ENCODE measurements around the gene TTC34. TPM values are rescaled to one million over a fixed set of nuclear protein-coding genes. Genes with fewer than 3 reads are reported as not detected.

The TTC34 gene
- total RNA-seq, 1 donor from 2014 or later, result under 0.01 TPM

- no peak for FAIRE-seq
- TF ChIP-seq, protein P1, sequence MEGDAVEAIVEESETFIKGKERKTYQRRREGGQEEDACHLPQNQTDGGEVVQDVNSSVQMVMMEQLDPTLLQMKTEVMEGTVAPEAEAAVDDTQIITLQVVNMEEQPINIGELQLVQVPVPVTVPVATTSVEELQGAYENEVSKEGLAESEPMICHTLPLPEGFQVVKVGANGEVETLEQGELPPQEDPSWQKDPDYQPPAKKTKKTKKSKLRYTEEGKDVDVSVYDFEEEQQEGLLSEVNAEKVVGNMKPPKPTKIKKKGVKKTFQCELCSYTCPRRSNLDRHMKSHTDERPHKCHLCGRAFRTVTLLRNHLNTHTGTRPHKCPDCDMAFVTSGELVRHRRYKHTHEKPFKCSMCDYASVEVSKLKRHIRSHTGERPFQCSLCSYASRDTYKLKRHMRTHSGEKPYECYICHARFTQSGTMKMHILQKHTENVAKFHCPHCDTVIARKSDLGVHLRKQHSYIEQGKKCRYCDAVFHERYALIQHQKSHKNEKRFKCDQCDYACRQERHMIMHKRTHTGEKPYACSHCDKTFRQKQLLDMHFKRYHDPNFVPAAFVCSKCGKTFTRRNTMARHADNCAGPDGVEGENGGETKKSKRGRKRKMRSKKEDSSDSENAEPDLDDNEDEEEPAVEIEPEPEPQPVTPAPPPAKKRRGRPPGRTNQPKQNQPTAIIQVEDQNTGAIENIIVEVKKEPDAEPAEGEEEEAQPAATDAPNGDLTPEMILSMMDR (IDR thresholded peaks at IDR 0.05; ENCODE audit: insufficient read depth, low read length, severe bottlenecking), result no peak
- H3K36me3 ChIP-seq (ENCODE audit: control insufficient read depth, insufficient read depth, low read length), result no peaks in the 10 kb centered on the region
- H3K4me3 ChIP-seq (ENCODE audit: low read depth, low read length), result no peak overlapping the region
- no peaks in the 10 kb centered on the region for H3K27me3 ChIP-seq (ENCODE audit: control insufficient read depth, insufficient read depth, low read length)
- no peak for DNase-seq (ENCODE audit: low read depth)
Measured at GRCh38 chr1:2595261-2595811, 206.2 kb downstream of the TTC34 start.

DNA sequence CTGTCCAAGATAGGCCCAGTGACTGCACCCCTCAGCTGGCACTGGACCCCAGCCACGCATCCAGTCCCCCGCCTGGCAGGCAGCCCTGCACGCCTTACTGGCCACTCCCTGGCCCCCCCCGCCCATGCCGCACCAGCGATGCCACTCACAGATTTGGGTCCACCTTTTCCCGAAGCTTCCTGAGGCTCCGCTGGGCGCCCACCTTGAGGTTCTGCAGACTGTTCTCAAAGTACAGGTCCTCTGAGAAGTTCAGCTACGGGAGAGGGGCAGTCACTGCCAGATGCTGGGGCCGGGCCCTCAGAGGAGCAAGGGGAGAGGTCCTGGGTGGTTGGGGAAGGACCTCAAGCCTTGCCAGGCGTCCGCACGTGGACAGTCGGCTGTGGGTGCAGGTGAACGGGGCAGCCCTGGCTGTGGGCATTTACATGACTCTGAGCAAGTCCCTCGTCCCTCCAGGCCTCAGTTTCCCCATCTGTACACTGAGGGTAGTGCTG lies 206.8 kb downstream of the TTC34 start:
- FAIRE-seq, result no peak
- Histone ChIP-seq H3K27me3 (ENCODE audit: control insufficient read depth, insufficient read depth, low read length) (no peaks in the 10 kb centered on the region), H3K36me3 (ENCODE audit: control insufficient read depth, insufficient read depth, low read length) (no peaks in the 10 kb centered on the region), H3K4me3 (ENCODE audit: low read depth, low read length) (no peak overlapping the region)
- no peak for DNase-seq (ENCODE audit: low read depth)
- TF ChIP-seq, protein P1 (IDR thresholded peaks at IDR 0.05; ENCODE audit: insufficient read depth, low read length, severe bottlenecking), result no peak

- H3K4me3 ChIP-seq (ENCODE audit: low read depth, low read length), result peak overlapping the region; percentile 18
- peak; percentile 34 for DNase-seq (ENCODE audit: low read depth)
- peaks cover 4% of the 10 kb centered on the region for H3K36me3 ChIP-seq (ENCODE audit: control insufficient read depth, insufficient read depth, low read length)
- no peak for FAIRE-seq
- H3K27me3 ChIP-seq (ENCODE audit: control insufficient read depth, insufficient read depth, low read length), result no peaks in the 10 kb centered on the region
- TF ChIP-seq, protein P1 (IDR thresholded peaks at IDR 0.05; ENCODE audit: insufficient read depth, low read length, severe bottlenecking), result no peak
Measured at GRCh38 chr1:2594001-2594640, 207.4 kb downstream of the TTC34 start.

- Histone ChIP-seq H3K27me3 (ENCODE audit: control insufficient read depth, insufficient read depth, low read length) (no peaks in the 10 kb centered on the region), H3K4me3 (ENCODE audit: low read depth, low read length) (no peak overlapping the region), H3K36me3 (ENCODE audit: control insufficient read depth, insufficient read depth, low read length) (peaks cover 4% of the 10 kb centered on the region)
- FAIRE-seq (no peak), DNase-seq (ENCODE audit: low read depth) (no peak)
- TF ChIP-seq, protein P1 (IDR thresholded peaks at IDR 0.05; ENCODE audit: insufficient read depth, low read length, severe bottlenecking), result no peak
Measured at GRCh38 chr1:2593251-2593878, 208.1 kb downstream of the TTC34 start.

- FAIRE-seq (no peak), DNase-seq (ENCODE audit: low read depth) (no peak)
- Histone ChIP-seq H3K27me3 (ENCODE audit: control insufficient read depth, insufficient read depth, low read length) (no peaks in the 10 kb centered on the region), H3K4me3 (ENCODE audit: low read depth, low read length) (no peak overlapping the region), H3K36me3 (ENCODE audit: control insufficient read depth, insufficient read depth, low read length) (peaks cover 4% of the 10 kb centered on the region)
- TF ChIP-seq, protein P1 (IDR thresholded peaks at IDR 0.05; ENCODE audit: insufficient read depth, low read length, severe bottlenecking), result no peak
Measured at GRCh38 chr1:2592672-2593071, 208.8 kb downstream of the TTC34 start.

Measured in bronchial epithelial cell (primary cell).